ENCODE data around the gene RAPSN.

GRCh38 chr11:47414685-47415070, 34.3 kb downstream of the RAPSN start:
- TF ChIP-seq POLR2A (IDR thresholded peaks at IDR 0.05) (no peak), CTCF (IDR thresholded peaks at IDR 0.05) (no peak)

All from suprapubic skin (tissue), 3 donors.